ENCODE measurements around the gene ARL16.
A peak's percentile ranks its signal among the peaks of the same experiment; 100 is the strongest.

The ARL16 gene

DNA sequence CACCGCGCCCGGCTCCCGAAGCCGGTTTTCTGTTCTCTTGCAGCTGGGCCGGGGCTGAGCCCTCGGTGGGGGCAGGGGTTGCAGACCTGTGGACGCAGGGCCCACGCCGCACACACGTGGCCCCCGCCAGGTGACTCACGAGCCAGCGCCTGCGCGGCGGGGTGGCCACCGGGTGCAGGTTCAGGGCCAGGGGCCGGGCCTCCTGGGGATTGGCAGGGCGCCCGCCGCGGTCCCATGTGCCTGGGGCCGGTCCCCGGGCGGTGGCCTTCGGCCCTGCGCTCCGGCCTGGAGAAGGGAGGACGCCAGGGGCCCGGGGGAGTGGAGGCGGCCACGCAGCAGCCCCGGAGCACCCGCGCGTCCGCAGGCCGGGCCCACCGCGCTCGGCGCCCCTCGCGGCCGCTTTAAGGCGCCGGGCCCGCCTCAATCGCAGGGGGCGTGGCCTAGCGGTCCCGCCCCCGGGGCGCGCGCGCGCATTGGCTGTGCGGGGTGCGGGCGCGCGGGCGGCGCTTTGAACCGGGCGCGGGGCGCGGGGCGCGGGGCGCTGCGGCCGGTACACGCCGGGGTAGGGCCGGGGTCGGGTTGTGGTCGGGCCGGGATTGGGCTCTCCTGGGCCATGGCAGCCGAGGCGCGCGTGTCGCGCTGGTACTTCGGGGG lies 28.3 kb upstream of the ARL16 start, which contains the start of gene SLC25A10:
SLC25A10 (plus strand) TSS at position 471 of the 654 bp plus-strand sequence; CDS start at position 614, 143 bp downstream.
- Histone ChIP-seq H3K36me3 (ENCODE audit: control insufficient read depth, insufficient read depth, low read length) (peaks cover 9% of the 10 kb centered on the region), H3K9me3 (ENCODE audit: control insufficient read depth, low read length) (no peaks in the 10 kb centered on the region), H3K27ac (ENCODE audit: insufficient read depth, low read depth, low read length, poor library complexity, severe bottlenecking) (no peak within 1 kb of the TSS), H3K4me3 (ENCODE audit: insufficient read depth, low read depth, low read length) (peak within 1 kb of the TSS; percentile 67), H3K4me1 (ENCODE audit: control insufficient read depth, insufficient read depth, low read length) (peaks cover 37% of the 10 kb centered on the region), H3K27me3 (ENCODE audit: control insufficient read depth, insufficient read depth, low read length, poor library complexity, severe bottlenecking) (peaks cover 23% of the 10 kb centered on the region)
- 0% methylated on average over 89 of the region's 89 CpGs for WGBS, 2 experiments

DNA sequence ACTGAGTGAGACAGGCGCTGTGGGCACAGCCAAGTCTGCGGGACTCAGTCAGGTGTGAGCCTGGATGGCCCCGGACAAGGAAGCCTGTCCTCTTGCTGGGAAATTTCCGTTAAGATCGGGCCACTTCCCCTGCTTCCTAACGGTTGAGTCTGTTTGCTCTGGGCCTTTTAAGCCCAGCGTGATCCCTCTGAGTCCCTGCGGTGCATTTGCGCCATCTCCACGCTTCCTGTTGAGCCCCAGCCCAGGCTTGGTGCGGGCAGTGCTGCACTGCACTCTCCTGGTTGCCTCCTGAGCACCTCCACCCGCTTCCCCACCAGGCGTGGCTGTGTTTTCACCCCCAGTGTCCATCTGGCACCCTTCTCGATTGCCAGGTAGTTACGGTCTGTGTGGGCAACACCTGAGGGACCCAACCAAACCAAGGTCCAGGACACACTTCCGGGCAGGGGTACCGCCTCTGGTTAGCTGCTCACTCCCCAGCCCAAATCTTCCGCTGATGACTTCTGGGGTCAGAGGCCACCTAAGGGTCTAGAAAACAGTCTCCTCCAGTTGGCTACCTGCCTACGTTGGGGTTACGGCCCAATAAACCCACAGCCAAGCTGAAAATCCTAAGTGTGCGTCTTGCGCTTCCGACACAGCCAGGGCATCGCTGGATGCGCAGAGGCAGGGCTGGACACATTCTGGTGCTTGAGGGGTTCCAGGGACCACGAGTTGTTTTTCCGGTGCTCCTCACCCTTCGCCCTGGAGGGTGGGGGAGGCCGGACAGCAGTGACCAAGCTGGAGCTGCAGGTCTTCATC lies 27.1 kb upstream of the ARL16 start:
- Histone ChIP-seq H3K4me1 (ENCODE audit: control insufficient read depth, insufficient read depth, low read length) (peaks cover 37% of the 10 kb centered on the region), H3K27ac (ENCODE audit: insufficient read depth, low read depth, low read length, poor library complexity, severe bottlenecking) (no peak overlapping the region), H3K4me3 (ENCODE audit: insufficient read depth, low read depth, low read length) (peak overlapping the region; percentile 8), H3K36me3 (ENCODE audit: control insufficient read depth, insufficient read depth, low read length) (peaks cover 17% of the 10 kb centered on the region), H3K9me3 (ENCODE audit: control insufficient read depth, low read length) (no peaks in the 10 kb centered on the region), H3K27me3 (ENCODE audit: control insufficient read depth, insufficient read depth, low read length, poor library complexity, severe bottlenecking) (peaks cover 23% of the 10 kb centered on the region)
- 14% methylated on average over 29 of the region's 29 CpGs for WGBS, 2 experiments

DNA sequence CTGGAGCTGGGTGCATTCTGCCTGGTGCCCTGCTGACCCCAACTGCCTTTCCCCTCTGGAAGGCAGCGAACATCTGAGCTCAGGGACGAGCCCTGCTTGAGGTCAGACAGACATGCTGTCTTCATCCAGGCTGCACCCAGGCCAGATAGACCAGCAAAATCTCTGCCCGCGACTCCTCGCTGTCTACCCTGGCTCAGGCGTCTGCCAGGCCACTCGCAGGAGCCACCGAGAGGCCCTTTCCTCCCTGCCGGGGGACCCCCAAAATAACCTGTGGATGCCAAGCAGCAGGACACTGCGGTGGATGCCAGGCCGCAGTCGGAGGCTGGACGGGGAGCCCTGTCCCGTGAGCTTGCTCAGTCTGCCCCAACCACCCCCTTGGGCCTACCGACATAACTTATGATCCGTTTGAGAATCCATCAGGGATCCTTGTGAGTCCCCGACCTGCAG lies 25.2 kb upstream of the ARL16 start:
- no peak overlapping the region for H3K27ac ChIP-seq (ENCODE audit: insufficient read depth, low read depth, low read length, poor library complexity, severe bottlenecking)
- peaks cover 34% of the 10 kb centered on the region for H3K4me1 ChIP-seq (ENCODE audit: control insufficient read depth, insufficient read depth, low read length)
- no peaks in the 10 kb centered on the region for H3K9me3 ChIP-seq (ENCODE audit: control insufficient read depth, low read length)
- H3K36me3 ChIP-seq (ENCODE audit: control insufficient read depth, insufficient read depth, low read length) = peaks cover 17% of the 10 kb centered on the region
- H3K4me3 ChIP-seq (ENCODE audit: insufficient read depth, low read depth, low read length) = no peak overlapping the region
- 92 to 94% methylated on average over 17 of the region's 17 CpGs for WGBS, 2 experiments
- H3K27me3 ChIP-seq (ENCODE audit: control insufficient read depth, insufficient read depth, low read length, poor library complexity, severe bottlenecking) = peaks cover 23% of the 10 kb centered on the region

DNA sequence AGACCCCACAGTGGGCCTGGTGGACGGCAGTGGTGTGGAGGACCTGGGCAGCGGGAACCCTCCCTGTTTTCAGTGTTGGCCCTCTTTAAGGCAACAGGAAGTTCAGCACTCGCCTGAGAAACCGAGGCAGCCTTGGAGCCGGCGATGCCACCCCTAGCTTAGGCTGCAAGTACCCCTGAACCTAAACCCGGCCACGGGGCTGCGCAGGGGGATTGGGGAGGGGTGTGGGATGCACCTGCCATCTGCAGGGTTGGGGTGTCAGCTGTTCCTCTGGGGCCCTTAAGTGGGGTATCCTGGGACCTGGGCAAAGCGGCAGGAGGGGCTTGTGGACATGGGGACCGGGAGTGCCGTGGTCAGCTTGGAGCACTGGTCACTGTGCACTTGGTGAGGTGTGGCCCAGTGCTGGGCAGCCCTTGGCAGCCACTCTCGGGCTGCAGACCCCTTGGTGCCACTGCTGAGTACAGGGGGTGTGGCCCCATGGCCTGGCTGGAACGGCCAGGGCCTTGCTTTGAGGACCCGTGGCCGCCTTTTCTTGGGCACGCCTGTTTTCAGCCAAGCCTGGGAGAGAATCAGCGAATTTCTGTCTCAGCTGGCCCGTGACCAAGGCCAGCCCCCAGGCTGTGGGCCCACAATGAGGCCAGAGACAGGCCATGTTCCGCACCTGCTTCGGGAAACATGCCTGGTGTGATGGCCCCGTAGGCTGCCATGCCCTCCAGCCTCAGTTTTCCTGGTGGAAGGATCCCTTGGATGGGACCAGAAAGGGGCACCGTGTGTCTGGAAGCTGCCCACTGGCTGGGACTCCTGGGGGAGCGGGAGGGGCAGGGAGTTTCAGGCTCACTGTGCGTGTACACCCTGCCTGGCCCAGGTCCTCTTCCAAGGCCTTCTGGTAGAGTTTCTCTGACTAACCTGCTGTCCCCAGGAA lies 24.4 kb upstream of the ARL16 start:
- Histone ChIP-seq H3K9me3 (ENCODE audit: control insufficient read depth, low read length) (no peaks in the 10 kb centered on the region), H3K4me1 (ENCODE audit: control insufficient read depth, insufficient read depth, low read length) (peaks cover 27% of the 10 kb centered on the region), H3K36me3 (ENCODE audit: control insufficient read depth, insufficient read depth, low read length) (peaks cover 17% of the 10 kb centered on the region), H3K27me3 (ENCODE audit: control insufficient read depth, insufficient read depth, low read length, poor library complexity, severe bottlenecking) (peaks cover 23% of the 10 kb centered on the region), H3K4me3 (ENCODE audit: insufficient read depth, low read depth, low read length) (no peak overlapping the region), H3K27ac (ENCODE audit: insufficient read depth, low read depth, low read length, poor library complexity, severe bottlenecking) (no peak overlapping the region)
- WGBS, 2 experiments = 94 to 96% methylated on average over 25 of the region's 25 CpGs

DNA sequence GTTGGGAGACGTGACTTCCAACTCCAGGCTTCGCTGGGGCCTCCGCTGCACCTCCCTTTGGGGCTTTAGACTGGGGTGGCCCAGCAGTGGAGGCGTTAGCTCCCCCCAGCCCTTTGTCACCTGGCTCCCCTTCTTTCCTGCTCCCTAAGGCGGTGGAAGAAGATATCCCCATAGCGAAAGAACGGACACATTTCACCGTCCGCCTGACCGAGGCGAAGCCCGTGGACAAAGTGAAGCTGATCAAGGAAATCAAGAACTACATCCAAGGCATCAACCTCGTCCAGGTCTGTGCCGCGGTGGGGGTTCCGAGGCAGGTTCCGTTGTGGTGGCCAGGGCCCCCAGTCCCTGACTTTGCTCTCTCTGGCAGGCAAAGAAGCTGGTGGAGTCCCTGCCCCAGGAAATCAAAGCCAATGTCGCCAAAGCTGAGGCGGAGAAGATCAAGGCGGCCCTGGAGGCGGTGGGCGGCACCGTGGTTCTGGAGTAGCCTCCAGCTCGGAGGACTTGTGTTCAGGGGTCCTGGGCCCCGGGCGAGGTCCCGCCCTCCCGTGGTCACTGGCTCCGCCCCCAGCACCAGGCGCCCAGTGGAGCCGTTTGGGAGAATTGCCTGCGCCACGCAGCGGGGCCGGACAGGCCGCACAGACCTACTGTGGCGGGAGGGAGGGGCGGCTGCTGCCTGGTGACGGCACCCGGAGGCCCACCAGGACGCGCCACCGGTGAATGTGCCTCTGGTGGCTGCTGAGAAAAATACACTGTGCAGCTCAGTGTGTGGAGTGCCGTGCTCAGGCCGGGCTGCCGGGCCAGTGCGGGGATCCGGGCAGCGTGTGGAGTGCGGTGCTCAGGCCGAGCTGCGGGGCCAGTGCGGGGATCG lies 23.4 kb upstream of the ARL16 start:
- 95% methylated on average over 54 of the region's 54 CpGs for WGBS, 2 experiments
- peaks cover 17% of the 10 kb centered on the region for H3K36me3 ChIP-seq (ENCODE audit: control insufficient read depth, insufficient read depth, low read length)
- peaks cover 23% of the 10 kb centered on the region for H3K27me3 ChIP-seq (ENCODE audit: control insufficient read depth, insufficient read depth, low read length, poor library complexity, severe bottlenecking)
- no peak overlapping the region for H3K4me3 ChIP-seq (ENCODE audit: insufficient read depth, low read depth, low read length)
- peaks cover 26% of the 10 kb centered on the region for H3K4me1 ChIP-seq (ENCODE audit: control insufficient read depth, insufficient read depth, low read length)
- H3K9me3 ChIP-seq (ENCODE audit: control insufficient read depth, low read length) = no peaks in the 10 kb centered on the region
- H3K27ac ChIP-seq (ENCODE audit: insufficient read depth, low read depth, low read length, poor library complexity, severe bottlenecking) = no peak overlapping the region

DNA sequence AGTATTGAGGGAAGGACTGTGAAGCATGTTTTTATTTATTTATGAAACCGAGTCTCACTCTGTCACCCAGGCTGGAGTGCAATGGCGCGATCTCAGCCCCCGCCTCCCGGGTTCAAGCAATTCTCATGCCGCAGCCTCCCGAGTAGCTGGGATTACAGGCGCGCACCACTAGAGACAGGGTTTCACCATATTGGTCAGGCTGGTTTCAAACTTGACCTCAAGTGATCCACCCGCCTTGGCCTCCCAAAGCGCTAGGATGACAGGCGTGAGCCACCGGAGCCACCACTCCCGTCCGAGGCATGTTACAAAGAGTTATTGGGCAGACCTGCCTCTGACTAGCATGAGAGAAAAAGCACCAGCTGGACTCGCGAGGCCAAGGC lies 22.6 kb upstream of the ARL16 start:
- Histone ChIP-seq H3K4me3 (ENCODE audit: insufficient read depth, low read depth, low read length) (no peak overlapping the region), H3K27me3 (ENCODE audit: control insufficient read depth, insufficient read depth, low read length, poor library complexity, severe bottlenecking) (peaks cover 15% of the 10 kb centered on the region), H3K4me1 (ENCODE audit: control insufficient read depth, insufficient read depth, low read length) (peaks cover 30% of the 10 kb centered on the region), H3K27ac (ENCODE audit: insufficient read depth, low read depth, low read length, poor library complexity, severe bottlenecking) (no peak overlapping the region), H3K9me3 (ENCODE audit: control insufficient read depth, low read length) (no peaks in the 10 kb centered on the region), H3K36me3 (ENCODE audit: control insufficient read depth, insufficient read depth, low read length) (peaks cover 23% of the 10 kb centered on the region)
- WGBS, 2 experiments = 95 to 96% methylated on average over 17 of the region's 17 CpGs

DNA sequence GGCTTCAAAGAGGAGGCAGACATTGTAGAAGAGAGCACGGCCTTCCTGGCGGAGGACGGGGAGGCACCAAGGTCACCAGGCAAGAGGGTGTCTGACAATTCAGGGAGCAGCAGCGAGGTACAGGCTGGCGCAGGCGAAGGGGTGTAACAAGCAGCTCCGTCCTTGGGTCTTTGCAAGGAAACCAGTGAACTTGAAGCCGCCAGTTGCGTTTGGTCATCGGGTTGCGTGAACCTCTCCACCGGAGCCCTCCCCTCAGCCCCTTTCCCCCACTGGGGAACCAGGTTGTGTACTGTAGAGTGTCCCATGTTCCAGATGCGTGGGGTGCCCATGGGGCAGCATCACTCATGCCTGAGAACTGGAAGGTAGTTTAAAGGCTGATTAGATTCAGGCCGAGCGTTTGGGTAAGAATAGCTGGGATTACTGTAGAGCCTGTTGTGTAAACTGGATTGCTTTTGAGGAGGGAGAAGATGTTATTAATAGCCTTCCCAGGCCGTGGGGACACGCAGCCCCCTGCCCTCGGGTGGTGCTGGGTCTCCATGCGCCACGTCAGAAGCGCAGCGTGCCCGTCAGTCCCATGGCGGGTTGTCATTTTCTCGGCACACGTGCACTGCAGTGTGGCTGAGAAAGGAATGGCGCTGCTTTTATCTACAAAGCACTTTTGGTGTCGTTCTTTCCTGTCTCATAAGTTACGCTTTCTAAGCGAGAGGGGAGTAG lies 22.1 kb upstream of the ARL16 start:
- peaks cover 25% of the 10 kb centered on the region for H3K4me1 ChIP-seq (ENCODE audit: control insufficient read depth, insufficient read depth, low read length)
- no peak overlapping the region for H3K27ac ChIP-seq (ENCODE audit: insufficient read depth, low read depth, low read length, poor library complexity, severe bottlenecking)
- H3K4me3 ChIP-seq (ENCODE audit: insufficient read depth, low read depth, low read length) = no peak overlapping the region
- peaks cover 10% of the 10 kb centered on the region for H3K27me3 ChIP-seq (ENCODE audit: control insufficient read depth, insufficient read depth, low read length, poor library complexity, severe bottlenecking)
- peaks cover 27% of the 10 kb centered on the region for H3K36me3 ChIP-seq (ENCODE audit: control insufficient read depth, insufficient read depth, low read length)
- 96 to 97% methylated on average over 30 of the region's 30 CpGs for WGBS, 2 experiments
- H3K9me3 ChIP-seq (ENCODE audit: control insufficient read depth, low read length) = no peaks in the 10 kb centered on the region

DNA sequence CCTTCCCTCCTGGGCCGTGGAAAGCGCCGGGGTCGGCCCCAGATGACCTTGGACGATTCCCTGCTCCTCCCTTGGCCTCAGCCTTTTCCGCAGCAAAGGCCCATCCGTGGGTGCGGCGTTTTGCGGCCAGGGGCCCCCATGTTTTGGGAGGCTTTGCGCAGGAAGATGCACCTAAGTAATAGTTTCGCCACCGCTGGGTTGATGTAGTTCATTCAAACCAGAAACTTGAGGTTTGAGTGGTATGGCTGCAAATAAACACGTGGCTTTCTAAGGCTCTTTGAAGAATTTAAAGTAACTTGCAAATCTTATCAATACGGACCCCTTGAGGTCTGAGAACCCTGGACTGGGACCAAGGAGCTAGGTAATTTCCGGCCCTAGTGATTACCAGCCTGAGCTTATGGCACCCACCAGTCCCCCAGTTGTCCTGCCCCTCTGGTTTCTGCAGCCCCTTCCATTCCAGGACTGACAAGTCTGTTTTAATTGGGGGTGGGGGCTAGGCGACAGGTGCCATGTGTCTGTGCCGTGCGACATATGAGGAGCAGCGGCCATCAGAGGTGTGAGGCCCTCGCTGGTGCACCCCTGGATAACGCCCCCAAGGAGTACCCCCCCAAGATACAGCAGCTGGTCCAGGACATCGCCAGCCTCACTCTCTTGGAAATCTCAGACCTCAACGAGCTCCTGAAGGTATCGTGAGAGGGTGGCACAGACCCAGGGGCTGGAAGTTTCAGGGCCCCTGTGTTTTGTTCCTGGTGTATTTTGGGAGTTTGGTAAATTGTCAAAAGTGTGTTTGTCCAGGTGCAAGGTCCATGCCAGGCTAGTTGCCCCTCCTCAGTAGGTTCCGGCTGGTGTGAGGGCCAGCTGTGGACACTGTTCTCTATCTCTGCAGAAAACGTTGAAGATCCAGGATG lies 20.4 kb upstream of the ARL16 start:
- peaks cover 33% of the 10 kb centered on the region for H3K36me3 ChIP-seq (ENCODE audit: control insufficient read depth, insufficient read depth, low read length)
- no peaks in the 10 kb centered on the region for H3K27me3 ChIP-seq (ENCODE audit: control insufficient read depth, insufficient read depth, low read length, poor library complexity, severe bottlenecking)
- H3K4me1 ChIP-seq (ENCODE audit: control insufficient read depth, insufficient read depth, low read length) = peaks cover 15% of the 10 kb centered on the region
- WGBS, 2 experiments = 37 to 38% methylated on average over 27 of the region's 27 CpGs
- H3K4me3 ChIP-seq (ENCODE audit: insufficient read depth, low read depth, low read length) = peak overlapping the region; percentile 99
- H3K27ac ChIP-seq (ENCODE audit: insufficient read depth, low read depth, low read length, poor library complexity, severe bottlenecking) = no peak overlapping the region
- H3K9me3 ChIP-seq (ENCODE audit: control insufficient read depth, low read length) = no peaks in the 10 kb centered on the region

Data from ectodermal cell (in vitro differentiated cells).